Spleen (tissue), 7 donors: ENCODE measurements around the gene TBRG1.

Experiments
- POLR2A ChIP-seq, 3 donors: fragments of 450-650 bp; IDR thresholded peaks; one replicate each; pipeline ENCODE4 v1.5.1; 2017; ENCODE audit warnings: antibody characterized with exemption in 3 of 3, mild to moderate bottlenecking in 1 of 3
- POLR2AphosphoS5 ChIP-seq, 3 donors: sonication (generic); formaldehyde crosslinking; IDR thresholded peaks; one replicate each; pipeline ENCODE4 v1.5.1; 2017; ENCODE audit warnings: antibody characterized with exemption in 3 of 3
- TF ChIP-seq, protein P1 (sequence below), 11 experiments: fragments of 200-600 bp in 7 of 11; fragments of 450-650 bp in 4 of 11; sonication (generic) in 4 of 11; IDR thresholded peaks in 8 of 11; conservative IDR thresholded peaks in 3 of 11; 1 replicate in 7 of 11; 2 replicates in 4 of 11; pipeline versions ENCODE4 v1.4.0 to v1.8.0; 2016 to 2021; ENCODE audit warnings: antibody characterized with exemption in 11 of 11, inconsistent platforms in 4 of 11, mild to moderate bottlenecking in 1 of 11
- donor health status: DM: no; HTN: no; CAD: no; lungs with moderate emphysema.
- donor health status: DM: no; HTN: no; CAD: no.
- donor health status: DM: no; HTN: no; CAD: no.

DNA sequence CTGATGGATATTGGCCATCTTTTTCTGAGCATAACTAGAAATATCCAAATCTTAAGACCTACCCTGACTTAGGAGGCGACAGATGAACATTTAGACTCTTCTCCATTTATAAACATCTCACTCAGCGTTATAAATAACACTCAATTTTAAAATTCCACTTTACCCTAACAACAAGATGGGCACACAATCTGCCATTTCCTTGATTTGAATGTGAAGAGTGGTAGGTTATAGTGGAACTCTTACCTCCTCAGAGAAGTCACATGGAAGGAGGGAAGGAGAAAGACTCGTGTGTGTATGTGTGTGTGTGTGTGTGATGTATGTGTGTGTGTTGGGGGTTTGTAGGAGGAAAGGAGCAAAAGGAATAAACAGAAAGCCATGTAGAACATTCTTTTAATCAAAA, 35.8 kb downstream of the TBRG1 start:
- TF ChIP-seq POLR2A (IDR thresholded peaks at IDR 0.05): no peak
- TF ChIP-seq, protein P1, sequence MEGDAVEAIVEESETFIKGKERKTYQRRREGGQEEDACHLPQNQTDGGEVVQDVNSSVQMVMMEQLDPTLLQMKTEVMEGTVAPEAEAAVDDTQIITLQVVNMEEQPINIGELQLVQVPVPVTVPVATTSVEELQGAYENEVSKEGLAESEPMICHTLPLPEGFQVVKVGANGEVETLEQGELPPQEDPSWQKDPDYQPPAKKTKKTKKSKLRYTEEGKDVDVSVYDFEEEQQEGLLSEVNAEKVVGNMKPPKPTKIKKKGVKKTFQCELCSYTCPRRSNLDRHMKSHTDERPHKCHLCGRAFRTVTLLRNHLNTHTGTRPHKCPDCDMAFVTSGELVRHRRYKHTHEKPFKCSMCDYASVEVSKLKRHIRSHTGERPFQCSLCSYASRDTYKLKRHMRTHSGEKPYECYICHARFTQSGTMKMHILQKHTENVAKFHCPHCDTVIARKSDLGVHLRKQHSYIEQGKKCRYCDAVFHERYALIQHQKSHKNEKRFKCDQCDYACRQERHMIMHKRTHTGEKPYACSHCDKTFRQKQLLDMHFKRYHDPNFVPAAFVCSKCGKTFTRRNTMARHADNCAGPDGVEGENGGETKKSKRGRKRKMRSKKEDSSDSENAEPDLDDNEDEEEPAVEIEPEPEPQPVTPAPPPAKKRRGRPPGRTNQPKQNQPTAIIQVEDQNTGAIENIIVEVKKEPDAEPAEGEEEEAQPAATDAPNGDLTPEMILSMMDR (IDR thresholded peaks at IDR 0.05 in 8 of 11, conservative IDR thresholded peaks at IDR 0.05 in 3 of 11): no peak
- TF ChIP-seq POLR2AphosphoS5 (IDR thresholded peaks at IDR 0.05): no peak
